Naive thymus-derived CD4-positive, alpha-beta T cell (primary cell): ENCODE results near the gene ERVMER34-1. TPM values are rescaled to one million over a fixed set of nuclear protein-coding genes. Genes with fewer than 3 reads are reported as not detected.

ENCODE experiments used
- ATAC-seq: fragments of 150-1000 bp; cut with Tn5 transposase; 2 replicates; pipeline ENCODE4 v1.10.0; 2021; ENCODE audit warnings: mild to moderate bottlenecking, moderate library complexity
- CTCF ChIA-PET: fragments of 350-600 bp; sonication (Branson Sonifier 250); formaldehyde crosslinking; loops from one replicate; lab custom pipeline; 2021; ENCODE audit warnings: antibody characterized with exemption; lab: Charles Lee
- POLR2A ChIA-PET: fragments of 350-600 bp; sonication (Branson Sonifier 250); formaldehyde crosslinking; loops from one replicate; lab custom pipeline; 2021; ENCODE audit warnings: antibody characterized with exemption, inconsistent platforms; lab: Charles Lee
- DNase-seq, 9 donors: peaks; one replicate each; pipeline versions ENCODE4 v3.0.0 to v3.0.0-alpha.2; 2020 to 2022; ENCODE audit warnings: mixed read lengths in 1 of 9
- H3K27ac ChIP-seq: one replicate; pipeline ENCODE4 v1.7.0; 2013; ENCODE audit warnings: mild to moderate bottlenecking, low read depth, low read length, moderate library complexity
- H3K27me3 ChIP-seq, 2 donors: one replicate each; pipeline ENCODE4 v1.7.0; 2013; ENCODE audit warnings: low read length in 2 of 2, mild to moderate bottlenecking in 2 of 2, moderate library complexity in 2 of 2; ENCODE audit not compliant: control insufficient read depth in 2 of 2, insufficient read depth in 2 of 2
- H3K36me3 ChIP-seq, 3 experiments: 1 replicate in 2 of 3; 2 replicates in 1 of 3; pipeline ENCODE4 v1.7.0; 2013; ENCODE audit warnings: low read length in 3 of 3, mild to moderate bottlenecking in 3 of 3, moderate library complexity in 1 of 3; ENCODE audit not compliant: insufficient read depth in 3 of 3, control insufficient read depth in 2 of 3
- H3K4me1 ChIP-seq, 2 donors: one replicate each; pipeline ENCODE4 v1.7.0; 2013; ENCODE audit warnings: low read length in 2 of 2, mild to moderate bottlenecking in 2 of 2, moderate library complexity in 1 of 2; ENCODE audit not compliant: control insufficient read depth in 2 of 2, insufficient read depth in 2 of 2
- H3K4me3 ChIP-seq: 2 replicates; pipeline ENCODE4 v1.7.0; 2013; ENCODE audit warnings: mild to moderate bottlenecking, low read length
- H3K9me3 ChIP-seq, 3 experiments: 1 replicate in 2 of 3; 2 replicates in 1 of 3; pipeline ENCODE4 v1.7.0; 2013; ENCODE audit warnings: low read length in 3 of 3; ENCODE audit not compliant: control insufficient read depth in 2 of 3
- H3K27ac Mint-ChIP-seq, 9 donors: one replicate each; pipeline ENCODE4 v1.8.0; 2020 to 2022; ENCODE audit warnings: mixed read lengths in 9 of 9, mild to moderate bottlenecking in 8 of 9, moderate library complexity in 5 of 9, inconsistent platforms in 2 of 9
- H3K27me3 Mint-ChIP-seq, 5 donors: one replicate each; pipeline ENCODE4 v1.8.0; 2021 to 2022; ENCODE audit warnings: mixed read lengths in 5 of 5, mild to moderate bottlenecking in 1 of 5
- H3K36me3 Mint-ChIP-seq, 5 donors: one replicate each; pipeline ENCODE4 v1.8.0; 2020 to 2022; ENCODE audit warnings: mixed read lengths in 5 of 5, mild to moderate bottlenecking in 3 of 5, inconsistent platforms in 1 of 5
- H3K4me1 Mint-ChIP-seq, 7 donors: one replicate each; pipeline ENCODE4 v1.8.0; 2020 to 2022; ENCODE audit warnings: mixed read lengths in 7 of 7, mild to moderate bottlenecking in 3 of 7, inconsistent platforms in 1 of 7
- H3K4me3 Mint-ChIP-seq, 10 donors: one replicate each; pipeline ENCODE4 v1.8.0; 2020 to 2022; ENCODE audit warnings: mild to moderate bottlenecking in 10 of 10, mixed read lengths in 10 of 10, moderate library complexity in 6 of 10, inconsistent platforms in 2 of 10
- H3K9me3 Mint-ChIP-seq, 11 donors: one replicate each; pipeline ENCODE4 v1.8.0; 2020 to 2022; ENCODE audit warnings: mixed read lengths in 11 of 11, mild to moderate bottlenecking in 4 of 11, inconsistent platforms in 1 of 11, moderate library complexity in 1 of 11
- intact Hi-C, 2 donors: fragments of 100-400 bp; cut with micrococcal nuclease; formaldehyde crosslinking; loops; one replicate each; pipeline ENCODE4 v1.15.1; 2023
- polyA plus RNA-seq, 2 donors: library from polyadenylated mRNA; unstranded; fragments of 300-500 nt; fragmentation: Illumina TruSeq; gene quantifications; one replicate each; pipeline ENCODE4 v1.2.3, GENCODE V29; 2021
- total RNA-seq, 6 experiments: library from RNA in 5 of 6; stranded (reverse) in 5 of 6; gene quantifications; 1 replicate in 5 of 6; 2 replicates in 1 of 6; pipeline ENCODE4 v1.2.3 and lab custom pipeline; 2021 to 2026

ERVMER34-1 gene
- total and polyA plus RNA-seq, 7 experiments from 2014 or later, result not detected

DNA sequence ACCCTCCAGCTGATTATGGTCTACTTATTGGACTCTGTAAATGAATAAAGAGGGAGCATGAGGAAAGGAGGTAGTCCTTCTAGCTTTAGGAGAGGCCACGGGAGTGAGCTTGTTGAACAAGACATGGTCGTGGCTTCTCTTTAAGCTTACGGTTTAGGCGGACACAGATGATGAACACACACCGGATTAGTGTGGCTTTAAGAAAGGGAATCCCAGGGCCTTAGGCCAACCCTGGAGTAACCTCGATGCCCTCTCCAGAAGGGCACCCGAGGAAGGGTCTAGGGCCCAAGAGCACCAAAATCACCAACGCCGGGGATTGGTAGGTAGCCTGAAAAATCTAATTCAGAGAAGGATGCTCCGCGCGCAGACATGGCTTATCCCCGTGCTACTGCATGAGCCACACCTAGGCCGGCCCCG is 39.4 kb downstream of the ERVMER34-1 start:
- ATAC-seq (no peak), DNase-seq (no peak)
- Mint-ChIP-seq H3K9me3 (peaks cover 0 to 2% (median 0%) of the 10 kb centered on the region in 11 donors), H3K27me3 (peaks cover 0 to 3% (median 0%) of the 10 kb centered on the region in 5 donors), H3K27ac (peak overlapping the region; percentile 11 to 96 (median 87)), H3K36me3 (peaks cover 0 to 29% (median 14%) of the 10 kb centered on the region in 5 donors), H3K4me3 (peak overlapping the region; percentile 64 to 96 (median 81)), H3K4me1 (peaks cover 23 to 46% (median 38%) of the 10 kb centered on the region in 7 donors)
- H3K4me1 ChIP-seq, result peaks cover 23 to 24% of the 10 kb centered on the region in 2 donors
- peaks cover 0 to 15% (median 8%) of the 10 kb centered on the region in 3 experiments for H3K36me3 ChIP-seq
- H3K27ac ChIP-seq, result peak overlapping the region; percentile 81
- intact Hi-C loops, result loop anchor here (1.0 to 10.0 kb wide), 10 partner anchors 10 to 1352 kb away; partner anchors contain the start of genes CHIC2 (in 2 of the 2), RASL11B (in 2 of the 2), DCUN1D4 (in 1 of the 2) and FIP1L1 (in 1 of the 2)
- POLR2A ChIA-PET, result interaction anchor here (0.6 to 3.5 kb wide), 11 partner anchors 10 to 1348 kb away, joined by 3 to 97 read pairs (median 5); partner anchors contain the start of genes DCUN1D4 and FIP1L1
- H3K9me3 ChIP-seq, result no peaks in the 10 kb centered on the region
- CTCF ChIA-PET, result interaction anchor here (1.0 to 1.4 kb wide), 2 partner anchors 11 to 55 kb away, joined by 3 to 4 read pairs; no protein-coding TSS in a partner anchor
- no peaks in the 10 kb centered on the region for H3K27me3 ChIP-seq
- H3K4me3 ChIP-seq, result peak overlapping the region; percentile 8

DNA sequence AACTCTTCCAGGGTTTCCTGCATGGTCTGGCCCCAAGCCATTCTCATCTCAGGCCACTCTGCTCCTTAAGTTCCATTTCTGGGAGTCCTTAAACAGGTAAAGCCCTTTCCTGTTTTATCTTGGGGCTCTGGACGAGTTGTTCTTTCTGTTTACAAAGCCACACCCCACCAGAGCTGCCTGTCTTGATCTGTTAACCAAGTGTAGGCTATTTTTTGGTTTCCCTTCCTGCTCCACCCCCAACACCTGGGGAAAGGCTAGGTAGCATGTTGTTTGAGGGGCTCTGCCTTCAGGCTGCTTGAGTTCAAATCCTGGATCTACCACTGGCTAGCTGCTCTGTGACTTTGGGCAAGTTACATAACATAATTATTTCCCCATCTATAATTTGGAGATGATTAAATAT is 40.0 kb downstream of the ERVMER34-1 start:
- Histone ChIP-seq H3K36me3 (peaks cover 0 to 14% (median 8%) of the 10 kb centered on the region in 3 experiments), H3K4me1 (peaks cover 23 to 24% of the 10 kb centered on the region in 2 donors), H3K27me3 (no peaks in the 10 kb centered on the region), H3K4me3 (no peak overlapping the region), H3K27ac (peak overlapping the region; percentile 81), H3K9me3 (no peaks in the 10 kb centered on the region)
- ChIA-PET POLR2A (interaction anchor here (1.1 to 3.5 kb wide), 6 partner anchors 11 to 1348 kb away, joined by 5 to 97 read pairs (median 8); partner anchors contain the start of genes DCUN1D4 and FIP1L1), CTCF (interaction anchor here (1.4 kb wide), 1 partner anchor 56 kb away, joined by 4 read pairs; no protein-coding TSS in a partner anchor)
- Mint-ChIP-seq H3K4me1 (peaks cover 23 to 42% (median 38%) of the 10 kb centered on the region in 7 donors), H3K4me3 (peak overlapping the region in 8 of 10 donors; percentile 63 to 92 (median 78)), H3K36me3 (peaks cover 0 to 29% (median 14%) of the 10 kb centered on the region in 5 donors), H3K9me3 (peaks cover 0 to 2% (median 0%) of the 10 kb centered on the region in 11 donors), H3K27me3 (peaks cover 0 to 3% (median 0%) of the 10 kb centered on the region in 5 donors), H3K27ac (peak overlapping the region; percentile 11 to 96 (median 87))
- intact Hi-C loops, result loop anchor here in 1 of 2 donors (10.0 kb wide), 1 partner anchor 676 kb away; the partner anchor contains the start of gene SGCB
- ATAC-seq (no peak), DNase-seq (no peak)

- Histone ChIP-seq H3K4me1 (peaks cover 13% of the 10 kb centered on the region in 2 donors), H3K27me3 (no peaks in the 10 kb centered on the region), H3K9me3 (no peaks in the 10 kb centered on the region), H3K36me3 (no peaks in the 10 kb centered on the region), H3K4me3 (no peak overlapping the region), H3K27ac (no peak overlapping the region)
- Mint-ChIP-seq H3K27ac (no peak overlapping the region), H3K4me1 (peaks cover 5 to 27% (median 20%) of the 10 kb centered on the region in 7 donors), H3K36me3 (peaks cover 0 to 15% (median 3%) of the 10 kb centered on the region in 5 donors), H3K9me3 (peaks cover 0 to 3% (median 0%) of the 10 kb centered on the region in 11 donors), H3K27me3 (peaks cover 0 to 18% (median 0%) of the 10 kb centered on the region in 5 donors), H3K4me3 (no peak overlapping the region)
- ATAC-seq, result no peak
- DNase-seq, result no peak
- ChIA-PET CTCF (no interaction called here), POLR2A (interaction anchor here (1.0 kb wide), 1 partner anchor 12 kb away, joined by 3 read pairs; no protein-coding TSS in a partner anchor)
- intact Hi-C loops, result no loop called here
Measured at GRCh38 chr4:52709155-52709554, 42.1 kb downstream of the ERVMER34-1 start.

DNA sequence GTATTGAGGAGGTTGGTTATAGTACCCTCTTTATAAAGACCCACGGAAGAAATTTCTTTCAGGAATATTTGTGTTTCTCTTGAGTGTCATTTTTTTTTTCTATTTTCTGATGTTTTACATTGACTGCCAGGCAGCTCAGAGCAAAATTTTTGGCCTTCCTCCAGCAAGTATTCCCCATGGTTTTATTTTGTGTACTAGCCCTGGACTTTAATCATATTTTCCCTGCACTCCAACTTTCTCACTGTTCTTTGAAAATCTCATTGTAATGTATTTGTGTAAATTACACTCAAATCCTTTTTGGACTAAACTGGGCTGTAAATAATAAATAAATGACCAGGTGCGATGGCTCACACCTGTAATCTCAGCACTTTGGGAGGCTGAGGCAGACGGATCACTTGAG is 46.6 kb downstream of the ERVMER34-1 start:
- ChIA-PET POLR2A (no interaction called here), CTCF (no interaction called here)
- peaks cover 0 to 5% (median 0%) of the 10 kb centered on the region in 7 donors for H3K4me1 Mint-ChIP-seq
- Histone ChIP-seq H3K36me3 (no peaks in the 10 kb centered on the region), H3K27ac (no peak overlapping the region), H3K4me3 (no peak overlapping the region), H3K4me1 (no peaks in the 10 kb centered on the region), H3K9me3 (no peaks in the 10 kb centered on the region), H3K27me3 (no peaks in the 10 kb centered on the region)
- intact Hi-C loops, result no loop called here
- no peak overlapping the region for H3K4me3 Mint-ChIP-seq
- peaks cover 0 to 3% (median 0%) of the 10 kb centered on the region in 11 donors for H3K9me3 Mint-ChIP-seq
- H3K27ac Mint-ChIP-seq, result no peak overlapping the region
- peaks cover 0 to 25% (median 0%) of the 10 kb centered on the region in 5 donors for H3K27me3 Mint-ChIP-seq
- ATAC-seq (no peak), DNase-seq (no peak)
- no peaks in the 10 kb centered on the region for H3K36me3 Mint-ChIP-seq

DNA sequence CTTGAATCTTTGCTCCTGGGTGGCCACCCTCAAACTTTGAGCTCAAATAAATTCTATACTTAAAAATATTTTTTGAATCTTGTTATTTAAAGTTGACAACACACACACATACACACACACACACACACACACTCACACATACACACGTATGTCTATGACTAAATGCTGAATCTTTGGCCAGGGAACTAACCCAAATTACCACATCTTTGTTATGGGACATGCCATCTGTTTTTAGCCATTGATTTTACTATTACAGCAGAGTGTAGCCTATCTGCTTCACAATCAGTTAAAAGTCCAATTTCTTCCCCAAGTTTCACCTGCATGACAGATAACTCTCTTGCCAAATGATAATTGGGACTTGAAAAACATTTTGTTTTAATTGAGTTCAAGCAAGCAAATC is 47.1 kb downstream of the ERVMER34-1 start:
- CTCF ChIA-PET, result no interaction called here
- no peaks in the 10 kb centered on the region for H3K36me3 ChIP-seq
- H3K4me1 ChIP-seq, result no peaks in the 10 kb centered on the region
- intact Hi-C loops, result no loop called here
- peaks cover 0 to under 1% (median 0%) of the 10 kb centered on the region in 7 donors for H3K4me1 Mint-ChIP-seq
- H3K27ac Mint-ChIP-seq, result no peak overlapping the region
- peaks cover 0 to 25% (median 0%) of the 10 kb centered on the region in 5 donors for H3K27me3 Mint-ChIP-seq
- ATAC-seq, result no peak
- no peak overlapping the region for H3K27ac ChIP-seq
- peaks cover 0 to 3% (median 0%) of the 10 kb centered on the region in 11 donors for H3K9me3 Mint-ChIP-seq
- no peak overlapping the region for H3K4me3 Mint-ChIP-seq
- POLR2A ChIA-PET, result interaction anchor here (1.0 kb wide), 1 partner anchor 9 kb away, joined by 3 read pairs; no protein-coding TSS in a partner anchor
- H3K4me3 ChIP-seq, result no peak overlapping the region
- no peaks in the 10 kb centered on the region for H3K36me3 Mint-ChIP-seq
- no peaks in the 10 kb centered on the region for H3K9me3 ChIP-seq
- no peaks in the 10 kb centered on the region for H3K27me3 ChIP-seq
- DNase-seq, result no peak

GRCh38 chr4:52701207-52701606 is 50.0 kb downstream of the ERVMER34-1 start:
- Histone ChIP-seq H3K4me1 (no peaks in the 10 kb centered on the region), H3K4me3 (no peak overlapping the region), H3K27me3 (no peaks in the 10 kb centered on the region), H3K27ac (no peak overlapping the region), H3K9me3 (no peaks in the 10 kb centered on the region), H3K36me3 (no peaks in the 10 kb centered on the region)
- DNase-seq (no peak), ATAC-seq (no peak)
- H3K4me3 Mint-ChIP-seq, result no peak overlapping the region
- H3K4me1 Mint-ChIP-seq, result peaks cover 0 to 5% (median 4%) of the 10 kb centered on the region in 7 donors
- ChIA-PET CTCF (no interaction called here), POLR2A (interaction anchor here (0.8 kb wide), 1 partner anchor 11 kb away, joined by 3 read pairs; no protein-coding TSS in a partner anchor)
- H3K36me3 Mint-ChIP-seq, result peaks cover 0 to 4% (median 0%) of the 10 kb centered on the region in 5 donors
- peaks cover 0 to 34% (median 9%) of the 10 kb centered on the region in 5 donors for H3K27me3 Mint-ChIP-seq
- intact Hi-C loops, result no loop called here
- H3K27ac Mint-ChIP-seq, result no peak overlapping the region
- H3K9me3 Mint-ChIP-seq, result peaks cover 0 to 3% (median 0%) of the 10 kb centered on the region in 11 donors
